Measurements from ENCODE around the gene DROSHA. TPM values are rescaled to one million over a fixed set of nuclear protein-coding genes. Genes with fewer than 3 reads are reported as not detected.

The DROSHA gene
- polyA plus RNA-seq, 2 of the 4 experiments (the other 2 are of a cell fraction), result 49.1 to 105 TPM

- Histone ChIP-seq H3K4me2 (no peak overlapping the region), H3K4me3 (no peak overlapping the region), H3K9me3 (no peaks in the 10 kb centered on the region), H3K27ac (no peak overlapping the region), H3K4me1 (no peaks in the 10 kb centered on the region)
- 95% methylated on average over 2 of the region's 2 CpGs for WGBS (ENCODE audit: missing lambda C conversion rate)
- DNase-seq (ENCODE audit: low read depth in 1 of 2, low spot score in 1 of 2), result no peak
- CTCF ChIA-PET, result no interaction called here
- no peak for FAIRE-seq
- POLR2A ChIA-PET, result no interaction called here
- TF ChIP-seq RNF2 (IDR thresholded peaks at IDR 0.05; ENCODE audit: borderline replicate concordance, low read depth), result no peak
- TF ChIP-seq E2F6 (IDR thresholded peaks at IDR 0.05; ENCODE audit: borderline replicate concordance, low read depth), result no peak
- no peak for TF ChIP-seq SREBF2 (IDR thresholded peaks at IDR 0.05)
- no peak for TF ChIP-seq POLR2A (IDR thresholded peaks at IDR 0.05; ENCODE audit: low read length)
- TF ChIP-seq ZSCAN20 (CRISPR knock-in tag; IDR thresholded peaks at IDR 0.05), result no peak
- no peak for TF ChIP-seq KDM5A (IDR thresholded peaks at IDR 0.05)
- no peak for TF ChIP-seq MYC (IDR thresholded peaks at IDR 0.05; ENCODE audit: borderline replicate concordance, low read length)
- TF ChIP-seq FOXS1 (CRISPR knock-in tag; IDR thresholded peaks at IDR 0.05), result no peak
- TF ChIP-seq REST (IDR thresholded peaks at IDR 0.05), result no peak
- ATAC-seq, result no peak
These were observed 54.4 kb downstream of the DROSHA start for GRCh38 chr5:31477516-31477915.

GRCh38 chr5:31476738-31477141, 55.2 kb downstream of the DROSHA start:
- Histone ChIP-seq H3K9me3 (no peaks in the 10 kb centered on the region), H3K4me2 (no peak overlapping the region), H3K4me1 (no peaks in the 10 kb centered on the region), H3K27ac (no peak overlapping the region), H3K4me3 (no peak overlapping the region)
- 91% methylated on average over 4 of the region's 4 CpGs for WGBS (ENCODE audit: missing lambda C conversion rate)
- POLR2A ChIA-PET, result no interaction called here
- ATAC-seq, result no peak
- CTCF ChIA-PET, result no interaction called here
- no peak for FAIRE-seq
- no peak for DNase-seq (ENCODE audit: low read depth in 1 of 2, low spot score in 1 of 2)
- TF ChIP-seq BCL3 (IDR thresholded peaks at IDR 0.05) (no peak), FOSB (CRISPR knock-in tag; IDR thresholded peaks at IDR 0.05) (no peak), ZNF302 (CRISPR knock-in tag; IDR thresholded peaks at IDR 0.05) (no peak), RFX5 (IDR thresholded peaks at IDR 0.05) (no peak), HDAC2 (IDR thresholded peaks at IDR 0.05) (no peak), HES2 (IDR thresholded peaks at IDR 0.05) (no peak), MAFK (IDR thresholded peaks at IDR 0.05; ENCODE audit: partially characterized antibody) (no peak), POLR2AphosphoS2 (conservative IDR thresholded peaks at IDR 0.05; ENCODE audit: low read length) (no peak), CBX2 (IDR thresholded peaks at IDR 0.05; ENCODE audit: borderline replicate concordance, low read depth) (no peak), GATA3 (IDR thresholded peaks at IDR 0.05; ENCODE audit: borderline replicate concordance) (no peak), CTCF (IDR thresholded peaks at IDR 0.05) (no peak), PHF8 (IDR thresholded peaks at IDR 0.05; ENCODE audit: borderline replicate concordance, low read depth) (no peak), ELK1 (IDR thresholded peaks at IDR 0.05; ENCODE audit: low read depth, low read length) (no peak), CEBPB (IDR thresholded peaks at IDR 0.05) (no peak), ZFP36 (IDR thresholded peaks at IDR 0.05; ENCODE audit: borderline replicate concordance, partially characterized antibody) (no peak), ESRRA (IDR thresholded peaks at IDR 0.05; ENCODE audit: borderline replicate concordance, low read length) (no peak), TP53 (CRISPR knock-in tag; IDR thresholded peaks at IDR 0.05) (no peak), KDM5A (IDR thresholded peaks at IDR 0.05) (no peak), MAX (IDR thresholded peaks at IDR 0.05) (no peak), HOXB13 (CRISPR knock-in tag; IDR thresholded peaks at IDR 0.05; ENCODE audit: low read depth) (no peak)

Measured in A549 (cell line).